Stimulated activated effector memory CD8-positive, alpha-beta T cell treated with anti-CD3 and anti-CD28 coated beads, Interleukin-12 subunit alpha, Interleukin-12 subunit beta, amount 100 ng/mL, for 72 hours (primary cell): ENCODE data around the gene SBSN.
"Not testable (repeated sequence)": the region's sequence is repeated elsewhere in the genome, so short reads cannot be mapped to it uniquely, and the experiment has no call there.

ENCODE experiments used
- ATAC-seq: fragments of 150-1000 bp; cut with Tn5 transposase; 2 replicates; pipeline ENCODE4 v1.10.0; 2021
- DNase-seq, 2 donors: peaks; one replicate each; pipeline ENCODE4 v3.0.0; 2021 to 2022; ENCODE audit warnings: low spot score in 2 of 2
- H3K27ac Mint-ChIP-seq: one replicate; pipeline ENCODE4 v1.8.0; 2022; ENCODE audit warnings: mild to moderate bottlenecking, mixed read lengths
- H3K36me3 Mint-ChIP-seq: one replicate; pipeline ENCODE4 v1.8.0; 2022; ENCODE audit warnings: mild to moderate bottlenecking, mixed read lengths
- H3K4me1 Mint-ChIP-seq: one replicate; pipeline ENCODE4 v1.8.0; 2022; ENCODE audit warnings: mixed read lengths
- H3K4me3 Mint-ChIP-seq: one replicate; pipeline ENCODE4 v1.8.0; 2022; ENCODE audit warnings: mild to moderate bottlenecking, mixed read lengths
- H3K9me3 Mint-ChIP-seq: one replicate; pipeline ENCODE4 v1.8.0; 2022; ENCODE audit warnings: mixed read lengths

Gene SBSN

GRCh38 chr19:35487656-35488182, 40.4 kb downstream of the SBSN start:
- no peak overlapping the region for H3K4me3 Mint-ChIP-seq
- no peaks in the 10 kb centered on the region for H3K36me3 Mint-ChIP-seq

DNA sequence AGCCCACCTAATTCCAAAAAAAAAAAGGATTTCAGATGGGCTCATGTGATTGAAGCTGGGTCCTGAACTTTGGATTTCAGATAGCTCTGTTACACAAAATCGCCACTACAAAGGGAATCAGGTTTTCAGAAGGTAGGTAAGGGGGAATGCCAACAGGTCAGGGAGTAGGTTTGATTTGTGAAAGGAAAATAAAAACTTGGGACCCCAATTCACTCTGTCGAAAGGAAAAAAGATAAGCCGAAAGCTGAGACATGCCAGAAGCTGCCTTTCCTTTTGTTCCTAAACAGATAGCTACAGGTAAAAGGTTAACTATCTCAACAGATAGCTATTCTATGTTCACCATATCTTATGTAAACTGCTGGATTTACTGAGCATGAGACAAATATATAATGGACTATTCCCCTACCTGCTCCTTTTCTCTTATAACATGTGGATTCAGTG, 41.8 kb downstream of the SBSN start:
- H3K36me3 Mint-ChIP-seq, result no peaks in the 10 kb centered on the region
- H3K9me3 Mint-ChIP-seq, result no peaks in the 10 kb centered on the region
- ATAC-seq (no peak), DNase-seq (no peak)
- no peak overlapping the region for H3K27ac Mint-ChIP-seq
- peaks cover 8% of the 10 kb centered on the region for H3K4me1 Mint-ChIP-seq
- H3K4me3 Mint-ChIP-seq, result no peak overlapping the region

More at GRCh38 chr19:35487656-35488182, 40.4 kb downstream of the SBSN start:
- DNase-seq, result no peak
- H3K4me1 Mint-ChIP-seq, result peaks cover 8% of the 10 kb centered on the region
- no peaks in the 10 kb centered on the region for H3K9me3 Mint-ChIP-seq
- H3K27ac Mint-ChIP-seq, result no peak overlapping the region
- peak; percentile 70 for ATAC-seq

DNA sequence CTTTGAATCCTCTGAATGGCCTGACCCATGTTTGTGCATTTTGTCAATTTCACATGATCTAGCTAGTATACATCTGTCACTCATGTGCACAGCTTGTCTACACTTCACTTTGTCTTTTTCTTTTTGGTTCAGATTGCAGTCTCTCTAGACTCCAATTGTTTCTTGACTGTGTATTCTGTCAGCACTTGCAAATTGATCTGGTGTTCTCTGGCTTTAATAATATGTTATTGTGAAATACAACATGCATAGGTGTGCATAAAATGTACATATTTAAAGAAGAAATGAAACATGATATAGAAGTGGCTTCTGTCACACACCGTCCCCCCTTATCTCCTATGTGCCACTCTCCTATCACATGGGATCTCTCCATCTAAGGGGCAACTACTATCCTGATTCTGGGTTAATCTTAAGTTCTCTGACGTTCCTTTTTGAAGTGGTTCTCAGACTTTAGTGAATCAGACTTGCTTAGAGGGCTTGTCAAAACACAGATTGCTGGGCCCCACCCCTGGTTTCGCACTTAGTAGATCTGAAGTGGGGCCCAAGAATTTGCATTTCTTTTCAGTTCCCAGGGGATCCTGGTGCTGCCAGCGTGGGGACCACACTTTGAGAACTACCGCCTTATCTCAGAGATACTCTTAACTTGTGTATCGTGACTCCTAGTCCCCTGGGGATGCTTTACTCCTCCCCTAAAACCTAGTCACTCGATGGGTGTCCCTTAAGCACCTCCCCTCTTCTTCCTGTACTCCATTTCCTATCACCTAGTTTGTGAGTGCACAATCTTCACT, 43.7 kb downstream of the SBSN start:
- no peak for DNase-seq
- H3K27ac Mint-ChIP-seq, result no peak overlapping the region
- ATAC-seq, result peak; percentile 67
- no peaks in the 10 kb centered on the region for H3K36me3 Mint-ChIP-seq
- H3K4me3 Mint-ChIP-seq, result no peak overlapping the region
- H3K9me3 Mint-ChIP-seq, result no peaks in the 10 kb centered on the region
- peaks cover 8% of the 10 kb centered on the region for H3K4me1 Mint-ChIP-seq

- no peak overlapping the region for H3K27ac Mint-ChIP-seq
Observed at GRCh38 chr19:35483089-35483488, 45.0 kb downstream of the SBSN start.

GRCh38 chr19:35478794-35479677, 49.1 kb downstream of the SBSN start:
- ATAC-seq, result no peak
- no peak for DNase-seq
- H3K36me3 Mint-ChIP-seq, result no peaks in the 10 kb centered on the region
- no peak overlapping the region for H3K4me3 Mint-ChIP-seq
- H3K9me3 Mint-ChIP-seq, result no peaks in the 10 kb centered on the region
- H3K27ac Mint-ChIP-seq, result no peak overlapping the region
- peaks cover 8% of the 10 kb centered on the region for H3K4me1 Mint-ChIP-seq

More at GRCh38 chr19:35483089-35483488, 45.0 kb downstream of the SBSN start:
- Mint-ChIP-seq H3K9me3 (no peaks in the 10 kb centered on the region), H3K36me3 (no peaks in the 10 kb centered on the region), H3K4me1 (peaks cover 8% of the 10 kb centered on the region), H3K4me3 (no peak overlapping the region)
- no peak for ATAC-seq
- no peak for DNase-seq

DNA sequence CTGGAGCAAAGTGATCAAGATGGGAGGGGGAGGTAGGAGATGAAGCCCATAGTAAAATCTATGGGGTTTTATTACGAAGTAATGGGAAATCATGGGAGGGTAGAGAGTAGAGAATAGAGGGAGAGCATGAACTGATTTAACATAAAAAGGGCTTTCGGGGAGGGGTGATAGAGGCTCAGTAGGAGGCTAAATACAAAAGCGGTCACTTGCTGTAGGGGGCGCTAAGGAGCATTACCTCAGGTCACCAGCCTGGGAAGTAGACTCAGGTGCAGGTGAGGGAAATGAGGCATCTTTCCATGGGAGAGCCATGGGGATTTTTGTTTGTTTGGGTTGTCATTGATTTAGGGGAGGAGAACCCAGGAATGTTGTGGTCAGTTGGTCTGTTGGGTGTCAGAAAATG, 52.0 kb downstream of the SBSN start:
- Mint-ChIP-seq H3K4me3 (no peak overlapping the region), H3K4me1 (peaks cover 8% of the 10 kb centered on the region), H3K36me3 (no peaks in the 10 kb centered on the region), H3K9me3 (no peaks in the 10 kb centered on the region), H3K27ac (peak overlapping the region; percentile 13)
- ATAC-seq (no peak), DNase-seq (no peak)

DNA sequence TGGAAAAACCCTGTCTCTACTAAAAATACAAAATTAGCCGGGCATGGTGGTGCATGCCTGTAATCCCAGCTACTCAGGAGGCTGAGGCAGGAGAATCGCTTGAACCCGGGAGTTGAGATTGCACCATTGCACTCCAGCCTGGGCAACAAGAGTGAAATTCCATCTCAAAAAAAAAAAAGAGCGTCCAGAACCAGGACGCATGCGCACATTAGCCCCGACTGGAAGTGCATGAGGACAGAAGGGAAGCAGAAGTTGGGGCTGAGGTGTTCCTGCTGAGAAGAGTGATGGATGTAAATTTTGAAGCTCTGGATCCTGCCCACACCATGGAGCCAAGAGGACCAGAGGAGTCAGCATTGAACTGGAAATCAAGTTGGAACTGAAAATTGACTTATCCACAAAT, 53.5 kb downstream of the SBSN start:
- not testable (repeated sequence) for DNase-seq, H3K4me3 Mint-ChIP-seq, H3K27ac Mint-ChIP-seq, H3K9me3 Mint-ChIP-seq, ATAC-seq, H3K36me3 Mint-ChIP-seq, H3K4me1 Mint-ChIP-seq

- no peak for DNase-seq
- Mint-ChIP-seq H3K36me3 (no peaks in the 10 kb centered on the region), H3K27ac (no peak overlapping the region), H3K9me3 (no peaks in the 10 kb centered on the region), H3K4me1 (peaks cover 8% of the 10 kb centered on the region), H3K4me3 (no peak overlapping the region)
- no peak for ATAC-seq
Observed at GRCh38 chr19:35474104-35474503, 54.0 kb downstream of the SBSN start.
